Lung (tissue), 12 donors: ENCODE data around the gene FAM114A1. TPM values are rescaled to one million over a fixed set of nuclear protein-coding genes. Genes with fewer than 3 reads are reported as not detected.

ENCODE experiments used
- ATAC-seq: fragments of 200-7000 bp; cut with Tn5 transposase; one replicate; pipeline ENCODE4 v1.9.1; 2020; ENCODE audit warnings: moderate number of reproducible peaks; ENCODE audit not compliant: insufficient read depth, low FRiP score
- DNase-seq, 3 donors: peaks; one replicate each; pipeline ENCODE4 v3.0.0-alpha.2; 2013 to 2017
- H3K27ac ChIP-seq, 2 donors: one replicate each; pipeline ENCODE4 v1.5.1; 2013; ENCODE audit warnings: mild to moderate bottlenecking in 2 of 2, moderate library complexity in 2 of 2, control low read depth in 1 of 2, inconsistent platforms in 1 of 2, low read depth in 1 of 2, low read length in 1 of 2
- H3K27me3 ChIP-seq, 3 donors: one replicate each; pipeline ENCODE4 v1.5.1; 2013; ENCODE audit warnings: low read length in 2 of 3; ENCODE audit not compliant: control insufficient read depth in 3 of 3, insufficient read depth in 3 of 3
- H3K36me3 ChIP-seq, 4 donors: one replicate each; pipeline ENCODE4 v1.5.1; 2013; ENCODE audit warnings: low read length in 4 of 4, mild to moderate bottlenecking in 1 of 4, moderate library complexity in 1 of 4; ENCODE audit not compliant: control insufficient read depth in 4 of 4, insufficient read depth in 4 of 4
- H3K4me1 ChIP-seq, 5 donors: one replicate each; pipeline ENCODE4 v1.5.1; 2013; ENCODE audit warnings: low read length in 5 of 5, mild to moderate bottlenecking in 2 of 5, moderate library complexity in 1 of 5; ENCODE audit not compliant: control insufficient read depth in 5 of 5, insufficient read depth in 5 of 5
- H3K4me3 ChIP-seq: one replicate; pipeline ENCODE4 v1.5.1; 2013; ENCODE audit warnings: mild to moderate bottlenecking, control low read depth, moderate library complexity
- H3K9ac ChIP-seq, 2 donors: one replicate each; pipeline ENCODE4 v1.5.1; 2013; ENCODE audit warnings: low read length in 2 of 2, control low read depth in 1 of 2; ENCODE audit not compliant: insufficient read depth in 1 of 2
- H3K9me3 ChIP-seq, 4 donors: one replicate each; pipeline ENCODE4 v1.5.1; 2013; ENCODE audit warnings: low read length in 3 of 4, mild to moderate bottlenecking in 1 of 4, moderate library complexity in 1 of 4; ENCODE audit not compliant: control insufficient read depth in 4 of 4, insufficient read depth in 3 of 4
- CTCF ChIP-seq: IDR thresholded peaks from 2 replicates; pipeline ENCODE4 v1.5.1; 2012; ENCODE audit warnings: mild to moderate bottlenecking; ENCODE audit errors: control extremely low read depth, extremely low read depth
- WGBS, 2 donors: extraction: QIAGEN DNeasy Blood & Tissue Kit; methylation state at CpG; one replicate each; pipeline ENCODE4 v1.1.7; 2013; 5-methylcytosine and 5-hydroxymethylcytosine counted together
- polyA plus RNA-seq, 2 donors: library from polyadenylated mRNA; stranded (reverse); fragments of 200-250 nt; gene quantifications; one replicate each; pipeline ENCODE4 v1.2.1, GENCODE V29; 2013
- total RNA-seq, 2 donors: library from RNA; depleted of rRNA in 1 of 2; stranded (reverse); fragments of >200 nt in 1 of 2; gene quantifications; one replicate each; pipeline ENCODE4 v1.2.1, GENCODE V29; 2014 to 2021
- donor health status: control.
- donor health status: control.
- donor health status: Bipolar disorder and iron deficiency.
- donor health status: healthy.
- donor health status: DM: yes; HTN: yes; CAD: no.

FAM114A1 gene
- total and polyA plus RNA-seq, 4 donors = 9.5 to 70.0 (median 36.3) TPM

DNA sequence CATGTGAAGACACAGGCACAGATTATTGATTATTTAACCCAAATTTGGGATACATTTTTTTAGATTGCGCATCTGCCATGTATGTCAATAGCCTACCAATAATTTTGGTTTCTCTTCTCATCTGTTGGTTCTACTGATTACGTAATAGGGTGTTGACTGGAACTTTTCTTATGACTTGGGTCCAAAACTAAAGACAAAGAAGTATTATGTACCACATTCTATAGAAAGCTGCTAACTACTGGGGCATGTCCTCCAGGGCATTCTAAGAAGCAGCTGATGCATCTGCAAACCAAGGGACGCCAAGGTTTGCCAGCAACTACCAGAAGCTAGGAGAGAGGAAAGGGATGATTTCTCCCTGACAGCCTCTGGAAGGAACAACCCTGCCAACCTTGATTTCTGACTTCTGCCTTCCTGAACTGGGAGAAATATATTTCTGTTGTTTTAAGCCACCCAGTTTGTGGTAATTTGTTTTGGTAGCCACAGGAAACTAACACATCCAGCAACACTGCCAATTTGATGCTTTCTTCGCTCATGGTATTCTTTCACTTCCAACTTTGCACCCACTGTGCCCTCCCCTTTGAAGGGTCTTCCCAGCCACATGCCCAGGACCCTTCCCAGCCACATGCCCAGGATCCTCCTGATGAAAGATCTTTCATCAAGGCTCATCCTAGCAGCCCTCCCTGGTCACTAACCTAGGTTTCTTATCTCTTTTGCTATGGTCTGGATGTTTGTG, 47.1 kb upstream of the FAM114A1 start:
- H3K4me3 ChIP-seq = no peak overlapping the region
- no peaks in the 10 kb centered on the region for H3K27me3 ChIP-seq
- TF ChIP-seq CTCF = no peak
- H3K9ac ChIP-seq = no peak overlapping the region
- no peak overlapping the region for H3K27ac ChIP-seq
- peaks cover 0 to 3% (median under 1%) of the 10 kb centered on the region in 4 donors for H3K9me3 ChIP-seq
- 86 to 94% methylated on average over 4 of the region's 4 CpGs for WGBS, 2 donors
- ATAC-seq (no peak), DNase-seq (no peak)
- H3K36me3 ChIP-seq = no peaks in the 10 kb centered on the region
- no peaks in the 10 kb centered on the region for H3K4me1 ChIP-seq

- Histone ChIP-seq H3K9ac (no peak overlapping the region), H3K27ac (no peak overlapping the region), H3K27me3 (no peaks in the 10 kb centered on the region), H3K4me1 (no peaks in the 10 kb centered on the region), H3K4me3 (no peak overlapping the region), H3K9me3 (no peaks in the 10 kb centered on the region), H3K36me3 (no peaks in the 10 kb centered on the region)
- WGBS, 2 donors = 95 to 96% methylated on average over 3 of the region's 3 CpGs
- ATAC-seq (no peak), DNase-seq (no peak)
- no peak for TF ChIP-seq CTCF
Measured at GRCh38 chr4:38821739-38822138, 45.9 kb upstream of the FAM114A1 start.

DNA sequence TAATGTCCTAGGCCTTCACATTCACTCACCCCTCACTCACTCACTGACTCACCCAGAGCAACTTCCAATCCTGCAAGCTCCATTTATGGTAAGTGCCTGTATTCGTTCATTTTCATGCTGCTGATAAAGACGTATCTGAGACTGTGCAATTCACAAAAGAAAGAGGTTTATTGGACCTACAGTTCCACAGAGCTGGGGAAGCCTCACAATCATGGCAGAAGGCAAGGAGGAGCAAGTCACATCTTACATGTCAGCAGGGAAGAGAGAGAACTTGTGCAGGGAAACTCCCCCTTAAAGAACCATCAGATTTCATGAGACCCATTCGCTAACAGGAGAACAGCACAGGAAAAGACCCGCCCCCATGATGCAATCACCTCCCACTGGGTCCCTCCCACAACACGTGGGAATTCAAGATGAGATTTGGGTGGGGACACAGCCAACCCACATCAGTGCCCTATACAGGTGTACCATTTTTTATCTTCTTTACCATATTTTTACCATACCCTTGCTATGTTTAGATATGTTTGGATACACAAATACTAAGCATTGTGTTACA, 44.8 kb upstream of the FAM114A1 start:
- H3K36me3 ChIP-seq = no peaks in the 10 kb centered on the region
- H3K4me1 ChIP-seq = no peaks in the 10 kb centered on the region
- no peak for TF ChIP-seq CTCF
- no peak overlapping the region for H3K27ac ChIP-seq
- WGBS, 2 donors = 87 to 91% methylated on average over 5 of the region's 5 CpGs
- H3K9ac ChIP-seq = no peak overlapping the region
- ATAC-seq (no peak), DNase-seq (no peak)
- no peaks in the 10 kb centered on the region for H3K27me3 ChIP-seq
- no peaks in the 10 kb centered on the region for H3K9me3 ChIP-seq
- H3K4me3 ChIP-seq = no peak overlapping the region
